GM23248 (cell line): Measurements from ENCODE around the gene SULF2. TPM values are rescaled to one million over a fixed set of nuclear protein-coding genes. Genes with fewer than 3 reads are reported as not detected.

Source experiments
- DNase-seq: peaks from one replicate; pipeline ENCODE4 v3.0.0-alpha.2; 2015
- H2AFZ ChIP-seq: fragments of 200-600 bp; sonication (generic); 2 replicates; pipeline ENCODE4 v1.6.1; 2016; ENCODE audit warnings: antibody characterized with exemption
- H3F3A ChIP-seq: fragments of 200-600 bp; sonication (generic); 2 replicates; pipeline ENCODE4 v1.6.1; 2016; ENCODE audit warnings: mild to moderate bottlenecking, antibody characterized with exemption, mixed run types; ENCODE audit not compliant: insufficient read depth
- H3K27ac ChIP-seq: fragments of 200-600 bp; sonication (generic); 2 replicates; pipeline ENCODE4 v1.5.1; 2016; ENCODE audit warnings: mild to moderate bottlenecking
- H3K27me3 ChIP-seq: fragments of 200-600 bp; sonication (generic); replicated peaks from 2 replicates; pipeline ENCODE4 v1.6.1; 2016; ENCODE audit warnings: mild to moderate bottlenecking; ENCODE audit not compliant: insufficient read depth
- H3K36me3 ChIP-seq: fragments of 200-600 bp; sonication (generic); 2 replicates; pipeline ENCODE4 v1.6.1; 2016; ENCODE audit warnings: low read depth, mild to moderate bottlenecking
- H3K4me1 ChIP-seq: fragments of 200-600 bp; sonication (generic); 2 replicates; pipeline ENCODE4 v1.6.1; 2016; ENCODE audit warnings: mild to moderate bottlenecking; ENCODE audit not compliant: insufficient read depth
- H3K4me2 ChIP-seq: fragments of 200-600 bp; sonication (generic); one replicate; pipeline ENCODE4 v1.6.1; 2016; ENCODE audit warnings: mild to moderate bottlenecking; ENCODE audit not compliant: unreplicated experiment
- H3K4me3 ChIP-seq: fragments of 200-600 bp; sonication (generic); 2 replicates; pipeline ENCODE4 v1.5.1; 2016; ENCODE audit warnings: mild to moderate bottlenecking
- H3K79me2 ChIP-seq: fragments of 200-600 bp; sonication (generic); 2 replicates; pipeline ENCODE4 v1.6.1; 2016; ENCODE audit warnings: mild to moderate bottlenecking; ENCODE audit not compliant: insufficient read depth
- H3K9ac ChIP-seq: fragments of 200-600 bp; sonication (generic); 2 replicates; pipeline ENCODE4 v1.6.1; 2016; ENCODE audit warnings: mild to moderate bottlenecking
- H3K9me2 ChIP-seq: fragments of 200-600 bp; sonication (generic); 2 replicates; pipeline ENCODE4 v1.6.1; 2016; ENCODE audit warnings: mixed run types, mild to moderate bottlenecking, moderate library complexity; ENCODE audit not compliant: insufficient read depth
- H3K9me3 ChIP-seq: fragments of 200-600 bp; sonication (generic); one replicate; pipeline ENCODE4 v1.6.1; 2017; ENCODE audit warnings: low read depth
- H4K20me1 ChIP-seq: fragments of 200-600 bp; sonication (generic); 2 replicates; pipeline ENCODE4 v1.6.0; 2016; ENCODE audit not compliant: insufficient read depth
- EZH2 ChIP-seq: fragments of 200-600 bp; sonication (generic); IDR thresholded peaks from 2 replicates; pipeline ENCODE4 v1.6.1; 2018; ENCODE audit warnings: antibody characterized with exemption, mild to moderate bottlenecking; ENCODE audit not compliant: insufficient read depth, poor library complexity, severe bottlenecking
- EZH2phosphoT487 ChIP-seq: fragments of 200-600 bp; sonication (generic); IDR thresholded peaks from 2 replicates; pipeline ENCODE4 v1.6.1; 2018; ENCODE audit warnings: antibody characterized with exemption, moderate library complexity, mild to moderate bottlenecking, low read depth; ENCODE audit not compliant: insufficient read depth
- WGBS, 2 experiments: methylation state at CpG; one replicate each; pipeline ENCODE4 v1.1.6; 2015 to 2017; ENCODE audit warnings: low lambda C conversion rate in 2 of 2, low coverage in 1 of 2; ENCODE audit errors: missing lambda C conversion rate in 2 of 2; 5-methylcytosine and 5-hydroxymethylcytosine counted together
- in situ Hi-C: fragments of 300-500 bp; cut with MboI; formaldehyde crosslinking; loops from 2 replicates; pipeline ENCODE4 v1.15.0; 2020
- polyA plus RNA-seq: library from polyadenylated mRNA; unstranded; fragments of >200 nt; fragmentation: Nextera tagmentation; extraction: Ambion mirVana; gene quantifications from 2 replicates; pipeline ENCODE4 v1.2.1, GENCODE V29; 2016
- total RNA-seq: library from RNA; depleted of rRNA; stranded (reverse); fragments of >200 nt; shearing (Covaris generic); gene quantifications from 2 replicates; pipeline ENCODE4 v1.2.3, GENCODE V29; 2014

SULF2 gene
- total and polyA plus RNA-seq, 2 experiments from 2014 or later = 2.0 to 5.6 TPM

GRCh38 chr20:47720636-47721427 lies 64.4 kb downstream of the SULF2 start:
- no peaks in the 10 kb centered on the region for H3K4me1 ChIP-seq
- no peaks in the 10 kb centered on the region for H3K79me2 ChIP-seq
- no peak for DNase-seq
- H3K9ac ChIP-seq = no peak overlapping the region
- H3K4me3 ChIP-seq = no peak overlapping the region
- in situ Hi-C loops = no loop called here
- H3F3A ChIP-seq = no peaks in the 10 kb centered on the region
- peaks cover 10% of the 10 kb centered on the region; the same call in 1 of the 2 replicates for H3K27me3 ChIP-seq
- H2AFZ ChIP-seq = no peak overlapping the region
- no peak for TF ChIP-seq EZH2phosphoT487
- no peak for TF ChIP-seq EZH2
- H3K9me3 ChIP-seq = no peaks in the 10 kb centered on the region
- no peaks in the 10 kb centered on the region for H3K36me3 ChIP-seq
- no peak overlapping the region for H3K27ac ChIP-seq
- H3K4me2 ChIP-seq = no peak overlapping the region
- no peaks in the 10 kb centered on the region for H4K20me1 ChIP-seq
- WGBS, 2 experiments = 4 to 9% methylated on average over 7 of the region's 7 CpGs
- no peaks in the 10 kb centered on the region for H3K9me2 ChIP-seq

GRCh38 chr20:47719625-47720024 lies 65.7 kb downstream of the SULF2 start:
- in situ Hi-C loops = no loop called here
- H3K27ac ChIP-seq = no peak overlapping the region

GRCh38 chr20:47719211-47719610 lies 66.1 kb downstream of the SULF2 start:
- WGBS, 2 experiments = 67 to 79% methylated on average over 4 of the region's 4 CpGs
- H4K20me1 ChIP-seq = no peaks in the 10 kb centered on the region
- no peaks in the 10 kb centered on the region for H3K36me3 ChIP-seq
- DNase-seq = no peak
- no peak overlapping the region for H2AFZ ChIP-seq
- H3K27ac ChIP-seq = no peak overlapping the region
- no peaks in the 10 kb centered on the region for H3F3A ChIP-seq
- no peaks in the 10 kb centered on the region for H3K9me3 ChIP-seq
- H3K4me3 ChIP-seq = no peak overlapping the region
- in situ Hi-C loops = no loop called here
- no peaks in the 10 kb centered on the region for H3K4me1 ChIP-seq
- H3K27me3 ChIP-seq = peaks cover 13% of the 10 kb centered on the region; the same call in 1 of the 2 replicates
- no peaks in the 10 kb centered on the region for H3K9me2 ChIP-seq
- H3K4me2 ChIP-seq = no peak overlapping the region
- no peak overlapping the region for H3K9ac ChIP-seq
- no peak for TF ChIP-seq EZH2phosphoT487
- no peak for TF ChIP-seq EZH2
- H3K79me2 ChIP-seq = no peaks in the 10 kb centered on the region

More at GRCh38 chr20:47719625-47720024, 65.7 kb downstream of the SULF2 start:
- no peak overlapping the region for H2AFZ ChIP-seq
- no peaks in the 10 kb centered on the region for H3F3A ChIP-seq
- H3K79me2 ChIP-seq = no peaks in the 10 kb centered on the region
- no peak overlapping the region for H3K4me3 ChIP-seq
- no peak for TF ChIP-seq EZH2
- no peak for TF ChIP-seq EZH2phosphoT487
- DNase-seq = no peak
- H3K4me1 ChIP-seq = no peaks in the 10 kb centered on the region
- H3K9me2 ChIP-seq = no peaks in the 10 kb centered on the region
- no peaks in the 10 kb centered on the region for H4K20me1 ChIP-seq
- H3K27me3 ChIP-seq = peaks cover 10% of the 10 kb centered on the region; the same call in 1 of the 2 replicates
- H3K9me3 ChIP-seq = no peaks in the 10 kb centered on the region
- no peak overlapping the region for H3K9ac ChIP-seq
- no peak overlapping the region for H3K4me2 ChIP-seq
- WGBS, 2 experiments = 62 to 64% methylated on average over 2 of the region's 2 CpGs
- H3K36me3 ChIP-seq = no peaks in the 10 kb centered on the region

GRCh38 chr20:47718398-47718797 lies 66.9 kb downstream of the SULF2 start:
- Histone ChIP-seq H3K9me2 (no peaks in the 10 kb centered on the region), H3K4me1 (no peaks in the 10 kb centered on the region), H3K4me2 (no peak overlapping the region), H3K9me3 (no peaks in the 10 kb centered on the region), H3F3A (no peaks in the 10 kb centered on the region), H4K20me1 (no peaks in the 10 kb centered on the region), H3K27ac (no peak overlapping the region), H3K9ac (no peak overlapping the region), H3K4me3 (no peak overlapping the region), H3K79me2 (no peaks in the 10 kb centered on the region), H3K27me3 (peaks cover 21% of the 10 kb centered on the region), H2AFZ (no peak overlapping the region), H3K36me3 (no peaks in the 10 kb centered on the region)
- 40 to 41% methylated on average over 4 of the region's 4 CpGs for WGBS, 2 experiments
- in situ Hi-C loops = no loop called here
- TF ChIP-seq EZH2phosphoT487 (no peak), EZH2 (no peak)
- no peak for DNase-seq
